Eye (tissue), 1 donor: ENCODE data around the gene PADI2.
A peak's percentile ranks its signal among the peaks of the same experiment; 100 is the strongest.
"Not testable (repeated sequence)": the region's sequence is repeated elsewhere in the genome, so short reads cannot be mapped to it uniquely, and the experiment has no call there.

Experiments used
- DNase-seq: peaks from one replicate; pipeline ENCODE4 v3.0.0-alpha.2; 2015

Gene PADI2

DNA sequence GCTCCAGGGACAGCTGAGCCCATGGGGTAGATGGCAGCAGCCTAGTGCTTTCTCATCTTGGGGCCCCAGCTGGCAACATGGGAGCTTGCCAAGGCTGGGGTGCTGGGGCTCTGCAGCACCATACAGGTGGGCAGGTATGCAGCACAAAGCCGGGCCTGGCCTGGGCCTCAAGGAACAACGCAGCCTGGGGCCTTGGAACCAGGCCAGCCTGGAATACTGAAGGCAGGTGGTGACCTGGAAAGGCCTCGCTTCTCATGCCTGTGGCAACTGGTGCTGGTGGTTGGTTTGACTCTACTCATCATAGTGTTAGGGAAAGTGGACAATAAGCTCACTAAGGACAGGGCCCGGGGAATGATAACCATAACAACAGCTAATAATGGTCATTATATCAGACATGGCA is 38.4 kb downstream of the PADI2 start:
- DNase-seq: no peak

DNA sequence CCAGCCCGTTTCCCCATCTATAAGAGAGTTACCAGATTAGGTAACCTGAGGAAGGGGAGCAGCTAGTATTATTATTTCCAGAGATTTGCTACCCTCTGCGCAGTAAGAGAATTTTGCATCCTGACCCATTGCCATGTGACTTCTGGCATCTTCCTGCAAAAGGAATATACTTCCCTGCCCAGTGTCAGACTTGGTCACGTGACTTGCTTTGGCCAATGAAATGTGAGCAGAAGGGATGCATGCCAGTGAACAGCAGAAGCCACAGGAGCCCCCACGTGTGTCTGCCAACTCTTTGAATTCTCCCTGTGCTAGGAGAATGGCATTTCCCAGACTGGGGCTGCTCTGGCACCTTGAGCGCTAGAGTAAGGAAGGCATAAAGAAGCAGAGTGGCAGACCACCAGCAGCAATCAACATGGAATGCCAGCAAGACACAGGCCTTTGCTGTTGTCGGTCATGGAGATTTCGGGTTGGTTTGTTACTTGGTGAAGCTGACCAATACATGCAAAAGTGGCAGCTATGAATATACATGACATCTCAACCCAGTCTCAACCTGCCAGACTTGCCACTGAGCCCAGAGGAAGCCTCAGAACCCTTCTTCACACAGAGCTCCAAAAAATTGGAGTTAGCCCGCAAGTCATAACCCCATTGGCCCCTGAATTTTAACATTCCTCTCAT is 39.0 kb downstream of the PADI2 start:
- no peak for DNase-seq

DNA sequence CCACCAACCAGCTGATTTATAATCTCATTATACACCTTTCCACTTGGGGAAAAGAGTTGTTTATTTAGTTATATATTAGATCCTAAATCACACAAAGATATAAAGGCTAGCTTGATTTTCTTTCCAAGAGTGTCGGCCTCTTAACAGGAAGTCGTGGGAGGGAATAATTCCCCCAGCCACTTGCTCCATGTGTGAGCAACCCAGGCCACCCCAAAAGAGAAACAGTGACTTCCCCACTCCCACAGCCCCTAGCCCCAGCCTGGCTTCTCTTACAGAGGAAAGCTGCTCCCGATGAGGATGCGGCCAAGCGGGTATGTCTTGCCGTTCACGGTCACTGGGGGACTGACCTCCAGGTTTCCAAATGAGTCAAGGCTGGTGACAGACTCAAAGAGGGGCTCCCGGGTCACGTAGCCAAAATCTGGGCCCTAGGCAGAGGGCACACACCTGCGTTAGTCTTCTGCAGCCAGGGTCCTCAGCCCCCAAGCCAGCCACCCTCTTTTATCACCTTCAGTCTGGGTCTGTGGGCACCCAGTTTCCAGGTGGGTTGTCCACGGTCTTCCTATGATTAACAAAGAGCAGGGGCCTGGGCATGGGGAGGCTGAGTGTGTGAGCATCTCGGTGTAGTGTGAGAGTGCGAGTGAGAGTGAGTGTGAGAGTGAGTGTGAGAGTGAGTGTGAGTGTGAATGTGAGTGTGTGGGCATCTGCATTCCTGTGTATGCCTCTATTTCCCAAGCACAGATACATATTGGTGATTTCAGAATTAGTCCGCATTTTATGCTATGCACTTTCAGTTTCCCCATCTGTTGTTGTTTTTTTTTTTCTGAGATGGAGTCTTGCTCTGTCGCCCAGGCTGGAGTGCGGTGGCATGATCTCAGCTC is 40.0 kb downstream of the PADI2 start:
- DNase-seq: no peak

DNA sequence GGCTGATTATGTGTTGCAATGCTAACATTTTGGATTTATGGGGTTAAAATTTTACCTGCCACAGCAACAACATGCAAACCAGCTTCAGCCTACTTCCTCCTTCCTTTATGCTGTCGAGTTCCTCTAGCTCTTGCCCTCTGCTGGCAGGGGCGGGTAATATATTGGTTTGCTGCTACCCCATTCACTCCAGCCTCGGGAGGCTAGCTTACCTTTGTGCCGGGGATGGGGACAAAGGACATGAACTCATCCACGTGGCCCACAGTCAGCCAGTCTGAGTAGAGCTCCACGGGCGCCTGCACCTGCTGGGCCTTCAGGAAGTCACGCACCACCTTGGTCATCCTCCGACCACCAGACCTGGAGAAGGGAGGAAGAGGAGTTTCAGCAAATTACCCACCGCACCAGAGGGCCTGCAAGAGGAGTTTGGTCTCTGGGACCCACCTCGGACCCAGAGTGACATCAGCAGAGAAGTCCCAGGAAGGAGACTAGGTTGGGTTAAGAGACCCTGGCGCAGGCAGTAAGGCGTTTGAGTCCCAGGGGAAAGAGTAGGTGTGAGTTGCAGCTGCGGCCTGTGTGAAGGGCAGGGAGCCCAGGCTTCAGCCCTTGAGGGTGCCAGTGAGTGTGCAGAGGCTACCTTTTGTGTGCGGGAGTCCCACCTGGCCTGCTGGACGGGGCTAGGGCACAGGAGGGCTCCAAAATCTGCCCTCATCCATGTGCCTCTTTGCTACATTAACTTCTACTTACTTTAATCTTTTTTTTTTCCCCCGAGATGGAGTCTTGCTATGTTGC is 43.6 kb downstream of the PADI2 start:
- no peak for DNase-seq

DNA sequence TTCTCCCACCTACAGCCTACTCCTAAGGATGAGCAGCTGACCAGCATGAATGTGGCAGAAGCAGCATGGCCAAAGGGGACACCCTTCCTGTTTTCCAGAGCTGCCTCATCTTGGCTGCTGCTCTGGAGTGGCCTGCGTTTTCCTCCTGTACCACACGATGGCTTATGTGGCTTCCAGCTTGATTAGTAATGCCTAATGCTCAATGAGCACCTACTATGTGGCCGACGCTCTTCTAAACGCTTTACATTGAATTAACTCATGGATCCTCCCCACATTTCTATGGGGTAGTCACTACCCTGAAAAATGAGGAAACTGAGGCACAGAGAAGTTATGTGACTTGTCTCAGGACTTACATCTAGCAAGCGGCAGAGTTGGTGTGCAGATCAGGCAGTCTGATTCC is 47.5 kb downstream of the PADI2 start:
- no peak for DNase-seq

DNA sequence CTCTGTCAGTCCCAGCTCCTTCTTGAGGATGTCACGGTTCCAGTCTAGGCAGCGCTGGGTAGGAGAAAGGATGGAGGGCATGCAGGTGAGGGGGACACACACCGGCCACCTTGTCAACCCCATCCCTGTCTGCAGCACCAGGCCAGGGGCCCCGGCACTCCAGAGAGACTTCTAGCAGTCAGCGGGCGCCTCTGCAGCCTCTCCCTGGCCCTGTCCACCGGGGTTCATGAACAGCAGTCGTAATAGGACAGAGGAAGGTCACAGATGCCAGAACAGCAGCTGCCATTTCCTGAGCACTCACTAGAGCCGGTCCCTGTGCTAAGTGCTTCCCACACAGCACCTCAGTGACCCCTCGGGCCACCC is 49.1 kb downstream of the PADI2 start:
- DNase-seq: no peak

DNA sequence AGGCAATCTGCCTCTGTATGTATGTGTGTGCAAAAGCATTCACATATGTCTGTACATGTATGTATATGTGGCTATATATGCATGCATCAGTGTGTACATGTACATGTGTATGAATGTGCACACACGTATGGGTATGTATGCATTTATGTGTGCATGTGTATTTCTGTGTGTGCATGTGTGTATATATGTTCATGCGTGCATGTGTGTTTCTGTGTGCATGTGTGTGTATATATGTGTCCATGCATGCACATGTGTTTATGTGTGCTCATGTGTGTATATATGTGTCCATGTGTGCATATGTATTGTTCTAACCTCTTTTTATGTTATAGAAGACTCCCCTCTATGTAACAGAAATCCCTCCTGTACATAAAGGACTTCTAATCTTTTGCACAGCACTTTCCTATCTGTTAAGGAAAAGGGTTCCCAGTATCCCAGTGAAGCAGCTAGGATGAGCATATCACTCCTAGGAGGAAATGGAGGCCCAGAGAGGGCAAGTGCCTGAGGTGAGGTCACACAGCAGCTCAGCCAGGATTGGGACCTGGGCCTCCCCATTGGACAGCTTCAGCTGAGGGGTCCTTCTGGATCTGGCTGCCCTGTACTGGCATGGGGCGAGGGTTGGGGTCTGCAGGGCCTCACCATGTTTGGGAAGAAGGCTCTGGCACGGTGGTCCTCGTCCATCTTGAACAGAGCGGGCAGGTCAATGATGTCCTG is 49.6 kb downstream of the PADI2 start:
- DNase-seq: no peak

DNA sequence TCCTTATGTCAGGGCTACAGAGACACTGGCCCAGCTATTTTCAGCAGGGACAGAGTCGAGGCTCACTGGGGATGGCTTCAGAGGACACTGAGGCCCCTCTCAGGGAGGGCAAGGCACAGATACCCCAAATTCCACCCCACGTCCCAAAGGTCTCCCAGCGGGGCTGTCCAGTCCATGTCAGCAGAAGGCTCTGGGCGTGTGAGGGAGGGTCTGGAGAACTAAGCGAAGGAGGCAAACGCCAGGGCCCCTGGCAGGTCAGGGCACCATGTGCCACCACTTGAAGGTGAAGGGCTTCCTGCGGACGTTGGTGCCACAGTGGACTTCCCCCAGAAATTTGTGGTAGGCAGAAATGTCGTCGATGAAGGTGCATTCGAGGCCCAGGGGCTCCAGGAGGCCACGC is 50.5 kb downstream of the PADI2 start:
- no peak for DNase-seq

DNA sequence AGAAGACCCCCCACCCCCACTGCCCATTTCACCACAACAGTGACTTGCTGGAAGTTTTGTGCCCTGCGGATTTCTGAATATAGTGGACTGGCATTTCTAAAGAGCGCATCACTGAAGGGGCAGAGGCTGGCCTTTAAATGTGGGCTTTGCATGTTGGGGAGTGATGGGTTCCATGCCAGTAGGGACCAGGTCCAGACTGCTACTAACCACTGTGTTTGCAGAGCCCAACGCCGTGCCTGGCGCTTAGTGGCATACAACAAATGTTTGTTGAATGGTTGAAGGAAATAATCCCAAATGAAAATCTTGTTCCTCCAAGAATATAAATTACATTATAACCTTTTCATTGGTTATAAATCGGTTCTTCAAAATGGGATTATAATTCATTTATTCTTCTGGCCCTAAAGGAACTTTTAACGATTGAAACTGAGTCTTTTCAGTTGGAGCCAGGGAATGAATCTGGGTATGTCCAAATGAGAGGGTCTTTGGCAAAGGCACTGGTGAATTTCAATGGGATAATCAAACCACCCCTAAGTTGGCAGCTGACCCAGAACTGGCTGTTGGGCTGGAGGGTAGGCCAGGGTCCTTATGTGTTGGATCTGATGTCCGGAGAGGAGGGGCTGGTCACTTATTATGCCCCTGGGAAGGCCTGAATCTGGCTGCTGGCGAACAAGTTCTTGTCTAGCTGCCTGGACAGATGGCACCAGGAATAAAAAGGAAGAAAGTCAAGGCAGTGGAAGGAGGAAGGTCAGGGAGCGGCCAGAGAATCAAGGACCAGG is 51.6 kb downstream of the PADI2 start:
- no peak for DNase-seq

DNA sequence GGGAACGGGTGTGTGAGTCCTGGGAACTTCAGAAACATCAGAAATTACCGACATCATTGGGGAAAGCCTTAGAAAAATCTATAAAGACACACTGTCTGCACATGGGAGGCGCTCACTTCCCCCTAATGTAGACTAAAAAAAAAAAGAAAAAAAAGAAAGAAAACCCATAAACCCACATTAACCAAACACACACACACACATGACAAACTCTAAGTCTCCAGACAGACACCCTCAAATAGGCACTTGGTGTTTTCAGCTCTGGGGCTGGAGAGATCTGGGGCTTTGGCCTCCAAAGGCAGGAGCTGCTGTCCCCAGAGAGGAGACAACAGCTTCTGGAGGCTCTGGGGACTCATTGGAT is 52.2 kb downstream of the PADI2 start:
- DNase-seq: no peak

DNA sequence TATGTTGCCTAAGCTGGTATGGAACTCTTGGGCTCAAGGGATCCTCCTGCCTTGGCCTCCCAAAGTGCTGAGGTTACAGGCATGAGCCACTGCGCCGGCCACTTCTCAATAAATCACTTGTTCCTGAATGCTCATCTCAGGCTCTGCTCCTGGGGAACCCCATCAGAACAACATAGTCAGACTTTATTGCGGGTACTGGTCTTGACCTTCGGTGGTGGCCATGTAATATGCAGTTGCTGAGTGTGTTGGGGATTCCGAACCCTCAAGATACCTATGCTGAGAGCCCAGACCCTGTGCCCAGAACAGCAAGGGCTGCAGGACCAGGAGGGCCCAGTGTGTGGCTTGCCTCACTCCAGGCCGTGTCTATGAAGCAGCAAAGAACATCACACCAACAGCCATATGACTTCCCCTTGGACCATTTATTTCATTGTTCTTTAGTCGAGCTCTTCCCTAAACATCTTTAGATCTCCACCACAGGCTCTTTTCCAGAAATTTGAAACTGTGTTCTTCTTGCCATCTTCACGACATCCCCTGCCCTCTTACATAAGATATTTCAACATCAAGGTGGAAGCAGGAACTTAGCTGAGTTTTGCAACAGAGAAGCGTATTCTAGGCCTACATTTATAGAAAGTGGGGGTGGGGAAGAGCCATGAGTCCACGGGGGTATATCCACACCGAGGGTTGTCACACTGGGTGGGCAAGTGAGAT is 52.7 kb downstream of the PADI2 start:
- no peak for DNase-seq

DNA sequence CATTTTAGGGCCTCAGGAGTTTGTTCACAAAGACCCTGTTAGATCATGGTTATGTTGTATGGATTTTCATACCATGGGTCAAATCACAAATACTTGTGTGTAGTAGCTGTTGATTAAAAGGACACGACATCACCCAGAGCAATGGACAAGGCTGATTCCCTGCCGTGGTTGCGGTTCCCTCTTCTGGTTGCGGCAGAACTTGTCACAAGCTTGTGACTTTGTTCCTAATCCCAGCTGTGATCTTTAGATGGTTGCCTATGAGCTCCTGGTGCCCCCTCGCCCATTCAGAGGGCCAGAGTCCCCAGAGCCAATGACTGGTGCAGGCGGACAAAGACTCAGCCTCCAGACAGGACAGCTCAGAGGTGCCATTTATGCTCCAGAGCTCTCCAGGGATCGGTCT is 53.6 kb downstream of the PADI2 start:
- DNase-seq: no peak

DNA sequence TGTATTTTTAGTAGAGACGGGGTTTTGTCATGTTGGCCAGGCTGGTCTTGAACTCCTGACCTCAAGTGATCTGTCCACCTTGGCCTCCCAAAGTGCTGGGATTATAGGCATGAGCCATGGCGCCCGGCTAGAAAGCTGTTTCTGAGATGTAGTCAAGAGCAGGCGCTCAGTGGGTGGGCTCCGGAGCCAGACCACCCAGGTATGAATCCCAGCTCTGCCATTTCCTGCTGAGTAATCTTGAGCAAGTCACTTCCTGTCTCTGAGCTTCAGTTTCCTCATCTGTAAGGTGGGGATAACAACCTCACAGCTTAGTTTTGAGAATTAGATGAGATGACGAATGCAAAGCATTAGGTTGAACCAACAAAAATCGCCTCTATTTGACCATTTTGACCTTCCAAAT is 56.5 kb downstream of the PADI2 start:
- DNase-seq: not testable (repeated sequence)

DNA sequence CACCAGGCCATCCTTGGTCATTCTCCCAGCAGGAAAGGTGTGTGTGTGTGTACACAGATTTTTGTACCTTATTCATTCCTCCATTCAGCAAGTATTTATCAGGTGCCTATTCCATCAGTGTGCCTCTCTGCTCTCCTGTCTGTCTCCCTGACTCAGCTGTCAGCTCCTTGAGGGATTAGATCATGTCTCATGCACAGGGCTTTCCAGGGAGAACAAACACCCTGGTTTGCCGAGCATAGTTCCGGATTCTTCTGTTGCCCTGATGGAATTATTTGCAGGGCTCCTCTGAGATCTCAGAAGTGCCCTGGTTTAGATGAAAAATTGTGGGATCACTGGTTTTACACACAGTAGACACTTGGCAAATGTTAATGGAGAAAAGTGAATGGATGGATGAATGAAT is 57.4 kb downstream of the PADI2 start:
- no peak for DNase-seq

DNA sequence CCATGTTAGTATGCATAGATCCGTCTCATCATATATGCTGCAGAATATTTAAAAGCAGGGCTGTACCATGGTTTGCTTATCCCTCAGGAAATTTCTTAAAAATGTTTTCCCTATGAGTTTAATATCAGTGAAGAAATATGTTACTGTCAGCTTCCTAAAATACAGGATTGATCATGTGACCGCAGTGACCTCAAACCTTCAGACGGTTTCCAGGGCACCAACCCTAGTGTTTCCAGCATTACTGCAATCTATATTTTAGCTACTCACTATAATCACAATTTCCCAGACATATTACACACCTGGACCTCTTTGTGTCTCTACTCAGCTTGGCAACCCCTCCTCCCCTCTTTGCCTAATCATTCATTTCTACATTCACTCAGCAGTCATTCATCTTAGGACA is 57.8 kb downstream of the PADI2 start:
- no peak for DNase-seq

DNA sequence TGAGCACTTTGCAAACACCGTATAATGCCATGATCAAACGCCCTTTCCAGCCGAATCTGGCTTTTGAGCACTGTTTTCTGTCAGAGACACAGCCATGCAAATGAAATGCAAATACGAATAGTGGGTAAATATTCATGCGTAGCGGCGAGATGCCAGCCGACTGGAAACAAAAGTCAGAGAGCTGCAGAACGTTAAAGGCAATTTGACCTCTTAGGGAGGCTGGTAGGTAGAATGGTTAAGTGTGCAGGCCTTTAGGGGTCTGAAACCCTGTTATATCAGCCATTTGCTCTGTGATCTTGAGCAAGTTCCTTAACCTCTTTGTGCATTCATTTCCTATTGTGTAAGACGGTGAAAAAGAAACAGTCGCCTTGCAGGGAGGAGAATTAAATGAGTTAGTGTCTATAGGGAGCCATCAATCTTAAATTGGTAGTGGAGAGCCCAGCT is 58.9 kb downstream of the PADI2 start:
- DNase-seq: no peak

DNA sequence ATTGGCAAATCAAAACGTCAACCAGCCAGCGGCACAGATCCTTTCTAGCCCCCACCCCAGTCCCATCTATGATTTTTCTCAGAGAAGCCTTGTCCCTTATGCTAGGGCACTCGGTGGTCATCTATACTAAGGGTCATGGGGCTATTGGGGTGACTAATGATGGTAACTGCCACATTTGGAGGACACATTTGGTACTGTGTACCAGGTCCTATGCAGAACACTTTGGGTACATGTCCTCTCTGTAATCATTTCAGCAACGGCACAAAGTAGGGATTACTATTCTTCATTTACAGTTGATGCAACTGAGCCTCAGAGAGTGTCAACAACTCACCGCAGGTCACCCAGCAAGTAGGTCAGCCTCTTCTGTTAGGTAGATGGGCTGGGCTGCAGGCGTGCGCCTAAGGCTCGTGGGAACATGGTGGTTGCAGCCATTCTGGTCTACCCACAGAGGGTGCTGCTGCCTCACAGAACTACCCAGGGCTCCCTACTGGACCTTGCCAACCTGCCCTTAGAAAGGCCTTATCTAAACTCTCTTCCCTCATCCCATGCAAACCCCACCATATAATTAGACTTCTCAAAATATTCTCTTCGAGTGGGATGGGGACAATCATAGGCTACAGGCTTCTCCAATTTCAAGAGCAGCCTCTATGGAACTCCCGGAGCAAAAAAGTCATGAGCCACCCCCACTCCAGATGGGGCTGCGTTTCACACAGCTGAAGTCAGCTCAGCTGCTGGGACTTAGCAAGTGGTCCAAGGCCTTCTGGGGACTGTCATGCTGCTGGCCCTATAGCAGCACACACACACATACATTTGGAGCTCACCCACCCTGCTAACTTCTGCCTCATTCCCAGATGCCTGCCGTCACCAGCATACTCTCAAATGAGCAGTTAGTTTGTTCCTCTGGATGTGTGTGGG is 59.6 kb downstream of the PADI2 start:
- peak; percentile 83 for DNase-seq

DNA sequence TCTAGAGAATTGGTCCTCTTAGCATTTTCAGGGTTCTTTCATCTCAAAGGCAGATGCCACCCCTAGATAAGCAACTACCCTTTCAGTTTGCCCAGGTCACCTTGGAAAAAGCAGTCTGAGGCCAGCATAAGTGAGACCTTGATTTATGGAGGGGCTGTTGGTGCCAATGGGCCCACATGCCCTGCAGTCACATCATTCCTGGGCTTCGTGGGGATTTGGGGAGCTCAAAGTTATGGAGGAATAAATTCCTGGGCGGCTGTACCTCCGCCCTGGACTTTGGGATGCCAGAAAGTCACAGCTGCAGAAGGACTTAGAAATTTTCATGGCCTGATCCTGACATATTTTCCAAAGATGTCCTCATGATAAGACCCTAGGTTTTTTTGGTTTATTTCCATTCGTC is 62.7 kb downstream of the PADI2 start:
- DNase-seq: no peak

DNA sequence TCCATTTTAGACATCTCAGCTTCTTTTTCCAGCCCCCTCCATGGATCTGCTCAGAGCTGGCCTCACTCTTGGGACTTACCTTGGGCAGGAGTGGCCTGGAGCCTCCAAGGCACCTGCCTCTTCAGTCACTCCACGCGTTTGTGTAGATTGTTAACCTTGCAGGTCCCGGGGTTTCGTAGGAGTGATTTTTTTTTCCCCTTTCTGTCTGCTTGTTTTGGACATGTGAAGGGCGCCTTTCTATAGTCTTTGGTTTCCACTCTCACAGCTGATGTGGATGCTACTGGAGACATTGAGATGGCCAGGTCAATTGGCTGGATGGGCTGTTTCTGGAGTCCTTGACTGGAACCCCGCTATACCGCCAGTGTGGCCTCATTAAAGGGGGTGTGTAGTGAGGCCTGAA is 63.5 kb downstream of the PADI2 start:
- no peak for DNase-seq

DNA sequence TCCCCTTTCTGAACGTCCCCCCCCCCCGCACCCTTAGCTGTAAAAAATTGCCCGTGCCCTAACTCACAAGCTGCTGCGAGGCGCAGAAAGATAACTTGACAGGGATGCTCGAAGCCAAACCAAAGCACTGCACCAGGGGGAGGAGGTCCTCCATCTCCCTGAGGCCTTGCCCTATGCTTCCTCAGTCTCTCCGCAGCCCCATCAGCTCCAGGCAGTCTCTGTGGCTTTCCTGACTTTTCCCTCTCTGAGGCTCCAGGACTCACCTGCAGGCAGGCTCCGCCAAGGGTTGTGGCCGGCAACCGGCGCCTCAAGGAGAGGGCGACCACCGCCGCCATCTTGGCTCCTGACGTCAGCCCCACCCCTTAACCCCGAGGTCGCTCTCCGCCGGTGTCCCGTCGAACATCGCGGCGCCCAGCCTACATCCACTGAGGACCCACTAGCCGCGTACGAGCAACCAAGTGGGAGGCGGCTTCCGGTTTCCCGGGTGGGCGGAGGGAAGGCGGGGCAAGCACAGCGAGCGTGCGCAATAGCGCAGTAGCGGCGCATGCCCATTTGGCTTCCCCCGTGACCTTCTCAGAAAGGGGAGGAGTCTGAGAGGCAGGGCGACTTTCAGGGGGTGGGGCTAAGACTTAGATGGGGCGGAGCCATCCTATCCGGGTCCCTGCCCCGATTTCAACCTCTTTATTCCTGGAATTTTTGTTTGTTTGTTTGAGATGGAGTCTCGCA is 65.4 kb downstream of the PADI2 start, which contains the start of gene SDHB:
SDHB (minus strand) TSS at position 348 of the 726 bp plus-strand sequence; CDS start at position 335, 13 bp downstream.
- peak; percentile 99 for DNase-seq
